Measurements from ENCODE around the gene ARNT2. TPM values are rescaled to one million over a fixed set of nuclear protein-coding genes. Genes with fewer than 3 reads are reported as not detected.

Gene ARNT2
- total and polyA plus RNA-seq, 2 donors (not counting 1 experiment from before 2014, with no cell fraction given) = 15.5 to 61.2 TPM

- H3K4me1 ChIP-seq (ENCODE audit: control insufficient read depth, extremely low read depth, insufficient read depth, low read length) = peaks cover 11% of the 10 kb centered on the region
- H3K27ac ChIP-seq (ENCODE audit: insufficient read depth, low read length) = no peak overlapping the region
These were observed 159.9 kb downstream of the ARNT2 start for GRCh38 chr15:80564056-80564455.

GRCh38 chr15:80565398-80565797, 161.2 kb downstream of the ARNT2 start:
- no peak for DNase-seq (ENCODE audit: low read depth in 2 of 2)
- H3K27ac ChIP-seq (ENCODE audit: insufficient read depth, low read length) = no peak overlapping the region
- no peak overlapping the region for H3K9ac ChIP-seq (ENCODE audit: insufficient read depth, low read length)
- H3K4me3 ChIP-seq (replicated peaks in 1 of 4; ENCODE audit: control extremely low read depth in 1 of 4, insufficient read depth in 1 of 4, low read depth in 3 of 4, low read length in 4 of 4) = no peak overlapping the region
- TF ChIP-seq CTCF (conservative IDR thresholded peaks at IDR 0.05 in 1 of 2, IDR thresholded peaks at IDR 0.05 in 1 of 2; ENCODE audit: low read depth in 1 of 2, low read length in 2 of 2) (no peak), EZH2 (IDR thresholded peaks at IDR 0.05; ENCODE audit: low read length, missing control alignments) (no peak)
- H2AFZ ChIP-seq (ENCODE audit: low read length) = no peak overlapping the region
- no peak overlapping the region for H3K4me2 ChIP-seq (ENCODE audit: extremely low read depth, insufficient read depth, low read length)
- H3K36me3 ChIP-seq (ENCODE audit: control insufficient read depth, insufficient read depth, low read length) = peaks cover 10% of the 10 kb centered on the region
- H3K27me3 ChIP-seq (ENCODE audit: control insufficient read depth, insufficient read depth, low read length) = no peaks in the 10 kb centered on the region
- no peaks in the 10 kb centered on the region for H3K9me3 ChIP-seq (ENCODE audit: control insufficient read depth, insufficient read depth, low read depth, low read length)
- peaks cover 11% of the 10 kb centered on the region for H3K4me1 ChIP-seq (ENCODE audit: control insufficient read depth, extremely low read depth, insufficient read depth, low read length)
- no peaks in the 10 kb centered on the region for H4K20me1 ChIP-seq (ENCODE audit: control insufficient read depth, extremely low read depth, insufficient read depth, low read length)
- H3K79me2 ChIP-seq (ENCODE audit: control insufficient read depth, insufficient read depth, low read length) = no peaks in the 10 kb centered on the region

More at GRCh38 chr15:80564056-80564455, 159.9 kb downstream of the ARNT2 start:
- Histone ChIP-seq H3K9ac (ENCODE audit: insufficient read depth, low read length) (no peak overlapping the region), H3K4me2 (ENCODE audit: extremely low read depth, insufficient read depth, low read length) (no peak overlapping the region), H3K36me3 (ENCODE audit: control insufficient read depth, insufficient read depth, low read length) (peaks cover 10% of the 10 kb centered on the region), H3K4me3 (replicated peaks in 1 of 4; ENCODE audit: control extremely low read depth in 1 of 4, insufficient read depth in 1 of 4, low read depth in 3 of 4, low read length in 4 of 4) (no peak overlapping the region), H3K27me3 (ENCODE audit: control insufficient read depth, insufficient read depth, low read length) (no peaks in the 10 kb centered on the region), H3K79me2 (ENCODE audit: control insufficient read depth, insufficient read depth, low read length) (no peaks in the 10 kb centered on the region), H4K20me1 (ENCODE audit: control insufficient read depth, extremely low read depth, insufficient read depth, low read length) (no peaks in the 10 kb centered on the region), H2AFZ (ENCODE audit: low read length) (no peak overlapping the region), H3K9me3 (ENCODE audit: control insufficient read depth, insufficient read depth, low read depth, low read length) (no peaks in the 10 kb centered on the region)
- no peak for TF ChIP-seq EZH2 (IDR thresholded peaks at IDR 0.05; ENCODE audit: low read length, missing control alignments)
- no peak for TF ChIP-seq CTCF (conservative IDR thresholded peaks at IDR 0.05 in 1 of 2, IDR thresholded peaks at IDR 0.05 in 1 of 2; ENCODE audit: low read depth in 1 of 2, low read length in 2 of 2)
- no peak for DNase-seq (ENCODE audit: low read depth in 2 of 2)

GRCh38 chr15:80565988-80566387, 161.8 kb downstream of the ARNT2 start:
- TF ChIP-seq EZH2 (IDR thresholded peaks at IDR 0.05; ENCODE audit: low read length, missing control alignments) (no peak), CTCF (conservative IDR thresholded peaks at IDR 0.05 in 1 of 2, IDR thresholded peaks at IDR 0.05 in 1 of 2; ENCODE audit: low read depth in 1 of 2, low read length in 2 of 2) (no peak)
- Histone ChIP-seq H3K9ac (ENCODE audit: insufficient read depth, low read length) (no peak overlapping the region), H3K4me1 (ENCODE audit: control insufficient read depth, extremely low read depth, insufficient read depth, low read length) (peaks cover 8% of the 10 kb centered on the region), H2AFZ (ENCODE audit: low read length) (no peak overlapping the region), H3K27ac (ENCODE audit: insufficient read depth, low read length) (no peak overlapping the region), H3K4me3 (replicated peaks in 1 of 4; ENCODE audit: control extremely low read depth in 1 of 4, insufficient read depth in 1 of 4, low read depth in 3 of 4, low read length in 4 of 4) (no peak overlapping the region), H3K27me3 (ENCODE audit: control insufficient read depth, insufficient read depth, low read length) (no peaks in the 10 kb centered on the region), H3K4me2 (ENCODE audit: extremely low read depth, insufficient read depth, low read length) (no peak overlapping the region), H3K36me3 (ENCODE audit: control insufficient read depth, insufficient read depth, low read length) (peaks cover 10% of the 10 kb centered on the region), H4K20me1 (ENCODE audit: control insufficient read depth, extremely low read depth, insufficient read depth, low read length) (no peaks in the 10 kb centered on the region), H3K79me2 (ENCODE audit: control insufficient read depth, insufficient read depth, low read length) (no peaks in the 10 kb centered on the region), H3K9me3 (ENCODE audit: control insufficient read depth, insufficient read depth, low read depth, low read length) (no peaks in the 10 kb centered on the region)
- no peak for DNase-seq (ENCODE audit: low read depth in 2 of 2)
